Vagina (tissue), 2 donors: ENCODE data around the gene SGK1. TPM values are rescaled to one million over a fixed set of nuclear protein-coding genes. Genes with fewer than 3 reads are reported as not detected.

ENCODE experiments used
- DNase-seq, 2 donors: peaks; one replicate each; pipeline ENCODE4 v3.0.0-alpha.2; 2017; ENCODE audit errors: extremely low spot score in 2 of 2
- H3K27ac ChIP-seq: fragments of 200-600 bp; sonication (generic); one replicate; pipeline ENCODE4 v1.5.1; 2019
- H3K27me3 ChIP-seq: fragments of 200-600 bp; sonication (generic); one replicate; pipeline ENCODE4 v1.5.1; 2019
- H3K36me3 ChIP-seq, 2 donors: fragments of 200-600 bp; sonication (generic); one replicate each; pipeline ENCODE4 v1.5.1; 2017 to 2019
- H3K4me1 ChIP-seq: fragments of 200-600 bp; sonication (generic); one replicate; pipeline ENCODE4 v1.5.1; 2019
- H3K4me3 ChIP-seq, 2 donors: fragments of 200-600 bp; sonication (generic); 1 replicate in 1 of 2; 2 replicates in 1 of 2; pipeline ENCODE4 v1.5.1; 2016 to 2019
- H3K9me3 ChIP-seq: fragments of 200-600 bp; sonication (generic); one replicate; pipeline ENCODE4 v1.5.1; 2019
- CTCF ChIP-seq, 3 experiments: fragments of 450-650 bp in 2 of 3; fragments of 200-600 bp in 1 of 3; sonication (generic) in 1 of 3; IDR thresholded peaks; one replicate each; pipeline ENCODE4 v1.5.1; 2017 to 2019; ENCODE audit warnings: antibody characterized with exemption in 3 of 3, mild to moderate bottlenecking in 2 of 3, moderate library complexity in 2 of 3
- POLR2A ChIP-seq, 2 donors: fragments of 450-650 bp; IDR thresholded peaks; one replicate each; pipeline ENCODE4 v1.6.1; 2017; ENCODE audit warnings: antibody characterized with exemption in 2 of 2, mild to moderate bottlenecking in 2 of 2, moderate library complexity in 2 of 2
- POLR2AphosphoS5 ChIP-seq, 2 donors: sonication (generic); formaldehyde crosslinking; IDR thresholded peaks; one replicate each; pipeline ENCODE4 v1.9.0; 2017; ENCODE audit warnings: antibody characterized with exemption in 2 of 2, mild to moderate bottlenecking in 2 of 2, low read depth in 1 of 2; ENCODE audit not compliant: insufficient read depth in 1 of 2
- intact Hi-C: fragments of 100-400 bp; cut with DNase I; formaldehyde crosslinking; loops from one replicate; pipeline ENCODE4 v1.15.1; 2023
- total RNA-seq: library from RNA; depleted of rRNA; stranded (reverse); fragments of >200 nt; gene quantifications from one replicate; pipeline ENCODE4 v1.2.3, GENCODE V29; 2016

SGK1 gene
- total RNA-seq, 1 donor from 2014 or later: 608 TPM

GRCh38 chr6:134347885-134348805 lies 30.2 kb upstream of the SGK1 start:
- intact Hi-C loops: no loop called here

GRCh38 chr6:134346932-134347545 lies 29.1 kb upstream of the SGK1 start:
- no peaks in the 10 kb centered on the region for H3K36me3 ChIP-seq
- no peaks in the 10 kb centered on the region for H3K9me3 ChIP-seq
- no peaks in the 10 kb centered on the region for H3K27me3 ChIP-seq
- peaks cover 8% of the 10 kb centered on the region for H3K4me1 ChIP-seq
- H3K4me3 ChIP-seq: no peak overlapping the region
- intact Hi-C loops: no loop called here
- no peak for DNase-seq
- TF ChIP-seq POLR2AphosphoS5 (IDR thresholded peaks at IDR 0.05; ENCODE audit: insufficient read depth in 1 of 2, low read depth in 1 of 2) (no peak), CTCF (IDR thresholded peaks at IDR 0.05) (no peak), POLR2A (IDR thresholded peaks at IDR 0.05) (no peak)
- H3K27ac ChIP-seq: no peak overlapping the region

More at GRCh38 chr6:134347885-134348805, 30.2 kb upstream of the SGK1 start:
- TF ChIP-seq POLR2AphosphoS5 (IDR thresholded peaks at IDR 0.05; ENCODE audit: insufficient read depth in 1 of 2, low read depth in 1 of 2): no peak
- TF ChIP-seq CTCF (IDR thresholded peaks at IDR 0.05): no peak
- no peak for TF ChIP-seq POLR2A (IDR thresholded peaks at IDR 0.05)
- Histone ChIP-seq H3K27me3 (no peaks in the 10 kb centered on the region), H3K36me3 (no peaks in the 10 kb centered on the region), H3K4me3 (no peak overlapping the region), H3K27ac (no peak overlapping the region), H3K9me3 (no peaks in the 10 kb centered on the region), H3K4me1 (peaks cover 12% of the 10 kb centered on the region)
- no peak for DNase-seq

- H3K36me3 ChIP-seq: no peaks in the 10 kb centered on the region
- intact Hi-C loops: no loop called here
- no peaks in the 10 kb centered on the region for H3K4me1 ChIP-seq
- H3K4me3 ChIP-seq: no peak overlapping the region
- TF ChIP-seq POLR2A (IDR thresholded peaks at IDR 0.05) (no peak), POLR2AphosphoS5 (IDR thresholded peaks at IDR 0.05; ENCODE audit: insufficient read depth in 1 of 2, low read depth in 1 of 2) (no peak), CTCF (IDR thresholded peaks at IDR 0.05) (no peak)
- H3K27me3 ChIP-seq: no peaks in the 10 kb centered on the region
- H3K9me3 ChIP-seq: no peaks in the 10 kb centered on the region
- no peak for DNase-seq
- H3K27ac ChIP-seq: no peak overlapping the region
Measured at GRCh38 chr6:134345789-134346188, 27.9 kb upstream of the SGK1 start.

GRCh38 chr6:134343066-134343465 lies 25.2 kb upstream of the SGK1 start:
- H3K36me3 ChIP-seq: no peaks in the 10 kb centered on the region
- no peak overlapping the region for H3K4me3 ChIP-seq
- H3K27ac ChIP-seq: no peak overlapping the region
- TF ChIP-seq POLR2A (IDR thresholded peaks at IDR 0.05) (no peak), CTCF (IDR thresholded peaks at IDR 0.05) (no peak), POLR2AphosphoS5 (IDR thresholded peaks at IDR 0.05; ENCODE audit: insufficient read depth in 1 of 2, low read depth in 1 of 2) (no peak)
- intact Hi-C loops: no loop called here
- no peaks in the 10 kb centered on the region for H3K4me1 ChIP-seq
- no peaks in the 10 kb centered on the region for H3K9me3 ChIP-seq
- no peaks in the 10 kb centered on the region for H3K27me3 ChIP-seq
- no peak for DNase-seq
